ENCODE measurements around the gene KCNJ6.

DNA sequence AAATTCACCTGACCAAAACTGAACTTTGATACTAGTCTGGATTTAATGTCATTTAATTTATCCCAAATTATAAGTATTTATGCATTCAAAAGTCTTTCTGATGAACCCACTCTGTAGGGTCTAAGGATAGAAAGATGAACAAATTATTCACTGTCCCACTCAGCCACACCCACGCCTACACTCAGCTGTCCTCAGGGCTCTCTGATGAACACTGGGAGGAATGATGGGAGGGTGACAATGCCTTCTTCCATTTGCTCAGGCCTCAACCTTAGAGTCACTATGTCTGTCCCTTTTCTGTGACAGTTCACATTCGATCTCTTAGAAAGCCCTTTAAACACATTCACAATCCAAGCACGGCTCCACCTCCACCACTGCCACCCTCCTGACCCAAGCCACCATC, 41.8 kb downstream of the KCNJ6 start:
- TF ChIP-seq, protein P1, sequence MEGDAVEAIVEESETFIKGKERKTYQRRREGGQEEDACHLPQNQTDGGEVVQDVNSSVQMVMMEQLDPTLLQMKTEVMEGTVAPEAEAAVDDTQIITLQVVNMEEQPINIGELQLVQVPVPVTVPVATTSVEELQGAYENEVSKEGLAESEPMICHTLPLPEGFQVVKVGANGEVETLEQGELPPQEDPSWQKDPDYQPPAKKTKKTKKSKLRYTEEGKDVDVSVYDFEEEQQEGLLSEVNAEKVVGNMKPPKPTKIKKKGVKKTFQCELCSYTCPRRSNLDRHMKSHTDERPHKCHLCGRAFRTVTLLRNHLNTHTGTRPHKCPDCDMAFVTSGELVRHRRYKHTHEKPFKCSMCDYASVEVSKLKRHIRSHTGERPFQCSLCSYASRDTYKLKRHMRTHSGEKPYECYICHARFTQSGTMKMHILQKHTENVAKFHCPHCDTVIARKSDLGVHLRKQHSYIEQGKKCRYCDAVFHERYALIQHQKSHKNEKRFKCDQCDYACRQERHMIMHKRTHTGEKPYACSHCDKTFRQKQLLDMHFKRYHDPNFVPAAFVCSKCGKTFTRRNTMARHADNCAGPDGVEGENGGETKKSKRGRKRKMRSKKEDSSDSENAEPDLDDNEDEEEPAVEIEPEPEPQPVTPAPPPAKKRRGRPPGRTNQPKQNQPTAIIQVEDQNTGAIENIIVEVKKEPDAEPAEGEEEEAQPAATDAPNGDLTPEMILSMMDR (IDR thresholded peaks at IDR 0.05 in 4 of 5, conservative IDR thresholded peaks at IDR 0.05 in 1 of 5): no peak
- no peak for TF ChIP-seq POLR2A (IDR thresholded peaks at IDR 0.05)
